Progenitor cell of endocrine pancreas (in vitro differentiated cells): Measurements from ENCODE around the gene SOWAHA. TPM values are rescaled to one million over a fixed set of nuclear protein-coding genes. Genes with fewer than 3 reads are reported as not detected.

Experiments used
- DNase-seq: peaks from one replicate; pipeline ENCODE4 v3.0.0; 2021; ENCODE audit warnings: low spot score; ENCODE audit not compliant: unreplicated experiment
- H3K27ac Mint-ChIP-seq: 2 replicates; pipeline ENCODE4 v1.8.0; 2021; ENCODE audit warnings: mild to moderate bottlenecking, moderate library complexity, mixed read lengths
- H3K27me3 Mint-ChIP-seq: 2 replicates; pipeline ENCODE4 v1.8.0; 2021; ENCODE audit warnings: mixed read lengths
- H3K36me3 Mint-ChIP-seq: 2 replicates; pipeline ENCODE4 v1.8.0; 2022; ENCODE audit warnings: mixed read lengths; ENCODE audit not compliant: insufficient read depth
- H3K4me1 Mint-ChIP-seq: 2 replicates; pipeline ENCODE4 v1.8.0; 2021; ENCODE audit warnings: low read depth, mixed read lengths
- H3K4me3 Mint-ChIP-seq: 2 replicates; pipeline ENCODE4 v1.8.0; 2021; ENCODE audit warnings: low read depth, mild to moderate bottlenecking, moderate library complexity, mixed read lengths
- H3K9me3 Mint-ChIP-seq: 2 replicates; pipeline ENCODE4 v1.8.0; 2021; ENCODE audit warnings: low read depth, mixed read lengths
- total RNA-seq: library from RNA; stranded (reverse); gene quantifications from 2 replicates; pipeline ENCODE4 v1.2.1, GENCODE V29; 2021
- TF ChIP-seq, protein P1 (sequence below): fragments of 200-600 bp; sonication (generic); IDR thresholded peaks from one replicate; pipeline ENCODE4 v1.5.0; 2021; ENCODE audit warnings: antibody characterized with exemption, mild to moderate bottlenecking; ENCODE audit not compliant: unreplicated experiment

SOWAHA gene
- total RNA-seq, 1 donor from 2014 or later: 1.3 TPM

DNA sequence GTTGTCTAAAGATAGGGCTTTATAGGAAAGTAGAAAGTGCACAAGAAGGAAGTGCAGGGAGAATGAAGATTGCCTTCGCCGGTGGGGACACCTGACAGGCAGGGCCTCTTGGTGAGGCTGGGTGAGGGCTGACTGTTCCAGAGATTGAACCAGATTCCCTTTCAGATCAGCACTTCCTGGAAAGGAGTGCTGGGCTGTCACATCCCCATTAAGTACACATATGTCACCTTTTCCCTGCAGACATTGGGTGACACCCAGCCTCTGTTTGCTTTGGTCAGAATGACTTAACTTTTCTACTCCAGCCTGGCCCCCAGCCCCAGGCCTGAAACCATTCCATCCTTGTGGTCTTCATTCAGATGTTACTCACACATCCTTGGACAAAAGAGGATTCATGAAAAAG is 24.8 kb downstream of the SOWAHA start:
- H3K36me3 Mint-ChIP-seq: no peaks in the 10 kb centered on the region
- peaks cover 6% of the 10 kb centered on the region for H3K27me3 Mint-ChIP-seq
- no peak overlapping the region for H3K27ac Mint-ChIP-seq
- H3K4me3 Mint-ChIP-seq: no peak overlapping the region
- H3K9me3 Mint-ChIP-seq: no peaks in the 10 kb centered on the region
- H3K4me1 Mint-ChIP-seq: peaks cover 6% of the 10 kb centered on the region
- no peak for DNase-seq
- TF ChIP-seq, protein P1, sequence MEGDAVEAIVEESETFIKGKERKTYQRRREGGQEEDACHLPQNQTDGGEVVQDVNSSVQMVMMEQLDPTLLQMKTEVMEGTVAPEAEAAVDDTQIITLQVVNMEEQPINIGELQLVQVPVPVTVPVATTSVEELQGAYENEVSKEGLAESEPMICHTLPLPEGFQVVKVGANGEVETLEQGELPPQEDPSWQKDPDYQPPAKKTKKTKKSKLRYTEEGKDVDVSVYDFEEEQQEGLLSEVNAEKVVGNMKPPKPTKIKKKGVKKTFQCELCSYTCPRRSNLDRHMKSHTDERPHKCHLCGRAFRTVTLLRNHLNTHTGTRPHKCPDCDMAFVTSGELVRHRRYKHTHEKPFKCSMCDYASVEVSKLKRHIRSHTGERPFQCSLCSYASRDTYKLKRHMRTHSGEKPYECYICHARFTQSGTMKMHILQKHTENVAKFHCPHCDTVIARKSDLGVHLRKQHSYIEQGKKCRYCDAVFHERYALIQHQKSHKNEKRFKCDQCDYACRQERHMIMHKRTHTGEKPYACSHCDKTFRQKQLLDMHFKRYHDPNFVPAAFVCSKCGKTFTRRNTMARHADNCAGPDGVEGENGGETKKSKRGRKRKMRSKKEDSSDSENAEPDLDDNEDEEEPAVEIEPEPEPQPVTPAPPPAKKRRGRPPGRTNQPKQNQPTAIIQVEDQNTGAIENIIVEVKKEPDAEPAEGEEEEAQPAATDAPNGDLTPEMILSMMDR: no peak

DNA sequence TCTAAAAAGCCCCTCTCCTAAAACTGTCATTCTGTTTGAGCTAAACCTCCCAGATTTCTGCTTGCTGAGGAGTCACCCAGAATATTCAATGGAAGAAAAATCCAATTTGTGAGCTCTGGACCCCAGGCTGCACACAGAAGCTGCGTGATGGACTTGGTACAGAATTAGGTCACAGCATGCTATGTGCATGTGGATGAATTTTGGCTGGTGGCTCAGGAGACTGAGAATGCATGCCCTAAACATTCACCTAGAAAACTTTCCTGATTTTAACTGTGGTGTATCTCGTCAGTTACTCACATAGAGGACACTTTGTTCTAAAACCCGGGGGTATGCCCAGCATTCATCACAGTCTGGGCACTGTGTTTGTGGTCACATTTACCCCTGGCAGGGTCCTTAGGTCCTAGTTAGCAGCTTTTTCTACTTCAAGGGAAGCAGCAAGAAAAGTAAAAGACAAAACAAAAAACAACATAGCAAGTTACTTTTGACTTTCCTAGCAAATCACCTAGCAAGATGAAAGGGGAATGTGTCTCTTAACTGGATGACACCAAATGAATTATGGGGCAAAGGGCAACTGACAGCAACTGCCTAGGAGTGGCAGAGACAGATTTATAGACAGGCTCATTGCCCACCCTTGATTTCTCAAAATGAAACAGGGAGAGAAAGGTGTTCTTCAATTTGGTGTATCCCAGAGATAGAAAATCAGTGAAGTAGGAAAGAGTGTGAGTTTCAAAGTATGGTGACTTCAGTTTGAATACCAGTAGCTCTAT is 25.6 kb downstream of the SOWAHA start:
- TF ChIP-seq, protein P1: no peak
- no peak overlapping the region for H3K4me3 Mint-ChIP-seq
- peaks cover 6% of the 10 kb centered on the region for H3K4me1 Mint-ChIP-seq
- no peaks in the 10 kb centered on the region for H3K9me3 Mint-ChIP-seq
- H3K36me3 Mint-ChIP-seq: no peaks in the 10 kb centered on the region
- H3K27me3 Mint-ChIP-seq: peaks cover 6% of the 10 kb centered on the region
- DNase-seq: no peak
- H3K27ac Mint-ChIP-seq: peak overlapping the region; percentile 81

GRCh38 chr5:132839426-132840301 is 26.6 kb downstream of the SOWAHA start:
- Mint-ChIP-seq H3K4me3 (no peak overlapping the region), H3K9me3 (no peaks in the 10 kb centered on the region), H3K4me1 (peaks cover 6% of the 10 kb centered on the region), H3K27me3 (peaks cover 3% of the 10 kb centered on the region), H3K36me3 (no peaks in the 10 kb centered on the region), H3K27ac (peak overlapping the region; percentile 17)
- no peak for DNase-seq
- TF ChIP-seq, protein P1: no peak

GRCh38 chr5:132840313-132840712 is 27.2 kb downstream of the SOWAHA start:
- H3K36me3 Mint-ChIP-seq: no peaks in the 10 kb centered on the region
- H3K27ac Mint-ChIP-seq: no peak overlapping the region
- no peak for DNase-seq
- H3K4me3 Mint-ChIP-seq: no peak overlapping the region
- H3K9me3 Mint-ChIP-seq: no peaks in the 10 kb centered on the region
- TF ChIP-seq, protein P1: no peak
- peaks cover 3% of the 10 kb centered on the region for H3K27me3 Mint-ChIP-seq
- H3K4me1 Mint-ChIP-seq: peaks cover 6% of the 10 kb centered on the region

DNA sequence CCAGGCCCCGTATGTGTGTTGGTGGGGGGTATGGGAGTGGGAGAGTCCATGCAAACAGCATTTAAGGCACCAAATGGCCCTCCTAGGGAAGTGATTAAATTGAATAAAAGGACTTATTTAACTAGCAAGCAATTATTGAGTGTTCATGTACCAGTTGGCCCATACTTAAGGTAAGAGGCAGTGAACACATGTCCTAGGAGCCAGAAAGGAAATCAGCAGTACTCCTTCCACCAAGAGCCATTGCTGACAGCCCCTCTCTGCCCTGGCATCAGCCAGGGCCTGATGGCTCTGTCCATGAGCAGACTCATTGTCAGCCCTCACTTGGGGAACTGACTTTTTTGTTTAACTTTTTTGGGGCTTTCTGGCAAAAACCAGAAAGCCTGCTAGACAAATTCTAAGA is 27.8 kb downstream of the SOWAHA start:
- TF ChIP-seq, protein P1: no peak
- no peak for DNase-seq
- no peaks in the 10 kb centered on the region for H3K9me3 Mint-ChIP-seq
- H3K36me3 Mint-ChIP-seq: no peaks in the 10 kb centered on the region
- H3K27ac Mint-ChIP-seq: no peak overlapping the region
- H3K4me1 Mint-ChIP-seq: peaks cover 6% of the 10 kb centered on the region
- H3K27me3 Mint-ChIP-seq: peaks cover 3% of the 10 kb centered on the region
- no peak overlapping the region for H3K4me3 Mint-ChIP-seq
